HepG2 (cell line): ENCODE measurements around the gene INPP4B. TPM values are rescaled to one million over a fixed set of nuclear protein-coding genes. Genes with fewer than 3 reads are reported as not detected.

Experiments used
- ATAC-seq: fragments of 200-7000 bp; cut with Tn5 transposase; 3 replicates; pipeline ENCODE4 v1.9.1; 2020; ENCODE audit warnings: mild to moderate bottlenecking, moderate library complexity
- BruUV-seq: library from RNA; stranded (reverse); fragments of 400-500 nt; replicated peaks from 2 replicates; lab custom pipeline; 2021; lab: Mats Ljungman, UMichigan
- CTCF ChIA-PET: fragments of 300-600 bp; formaldehyde crosslinking; extraction: SDS; loops from one replicate; lab custom pipeline; 2021; ENCODE audit warnings: low total read pairs, inconsistent platforms, low intra/inter-chr PET ratio; lab: Yijun Ruan, JAX
- POLR2A ChIA-PET: fragments of 350-600 bp; sonication (Branson Sonifier 250); formaldehyde crosslinking; loops from one replicate; lab custom pipeline; 2020; ENCODE audit warnings: antibody characterized with exemption, inconsistent platforms; lab: Yijun Ruan, JAX
- DNase-seq: peaks from one replicate; pipeline ENCODE4 v3.0.0-alpha.2; 2015; ENCODE audit warnings: low spot score
- FAIRE-seq: peaks from 3 replicates; lab custom pipeline; 2011; peaks lifted over from hg19 to GRCh38; lab: Jason Lieb, UNC
- H2AFZ ChIP-seq: one replicate; pipeline ENCODE4 v1.6.1; 2011; ENCODE audit warnings: low read length, inconsistent platforms
- H3K27ac ChIP-seq: fragments of 300-600 bp; 3 replicates; pipeline ENCODE4 v1.8.0; 2011; ENCODE audit warnings: mixed run types, mild to moderate bottlenecking, mixed read lengths, low read length, inconsistent platforms; ENCODE audit not compliant: insufficient read depth; ENCODE audit errors: extremely low read length
- H3K27me3 ChIP-seq, 2 experiments: fragments of 200-600 bp in 1 of 2; 2 replicates in 1 of 2; 3 replicates in 1 of 2; pipeline versions ENCODE4 v1.6.0 to v1.8.0; 2011; ENCODE audit warnings: low read length in 2 of 2, mild to moderate bottlenecking in 2 of 2, moderate library complexity in 2 of 2, inconsistent platforms in 1 of 2; ENCODE audit not compliant: insufficient read depth in 2 of 2, control insufficient read depth in 1 of 2
- H3K36me3 ChIP-seq, 2 experiments: fragments of 200-600 bp in 1 of 2; replicated peaks in 1 of 2; 2 replicates in 1 of 2; 3 replicates in 1 of 2; pipeline versions ENCODE4 v1.5.1 to v1.8.0; 2011; ENCODE audit warnings: low read length in 2 of 2, inconsistent platforms in 1 of 2; ENCODE audit not compliant: insufficient read depth in 2 of 2, control insufficient read depth in 1 of 2
- H3K4me1 ChIP-seq: 2 replicates; pipeline ENCODE4 v1.5.1; 2012; ENCODE audit warnings: low read length, inconsistent platforms; ENCODE audit not compliant: insufficient read depth
- H3K4me2 ChIP-seq: 2 replicates; pipeline ENCODE4 v1.6.0; 2011; ENCODE audit warnings: low read depth, low read length, inconsistent platforms
- H3K4me3 ChIP-seq, 3 experiments: fragments of 200-600 bp in 1 of 3; sonication (generic), shearing (Covaris generic) in 1 of 3; replicated peaks in 1 of 3; 2 replicates each; pipeline ENCODE4 v1.5.1; 2011 to 2016; ENCODE audit warnings: low read length in 3 of 3, inconsistent platforms in 2 of 3, low read depth in 2 of 3, mild to moderate bottlenecking in 2 of 3, control low read depth in 1 of 3, mixed read lengths in 1 of 3; ENCODE audit not compliant: insufficient read depth in 1 of 3
- H3K79me2 ChIP-seq: one replicate; pipeline ENCODE4 v1.6.1; 2011; ENCODE audit warnings: low read length, inconsistent platforms; ENCODE audit not compliant: insufficient read depth
- H3K9ac ChIP-seq: 2 replicates; pipeline ENCODE4 v1.6.0; 2011; ENCODE audit warnings: mild to moderate bottlenecking, low read depth, low read length, inconsistent platforms; ENCODE audit not compliant: insufficient read depth
- H3K9me3 ChIP-seq: 2 replicates; pipeline ENCODE4 v1.5.1; 2012; ENCODE audit warnings: mild to moderate bottlenecking, low read length
- H4K20me1 ChIP-seq: 2 replicates; pipeline ENCODE4 v1.6.0; 2011; ENCODE audit warnings: inconsistent platforms, mild to moderate bottlenecking, low read length, moderate library complexity; ENCODE audit not compliant: insufficient read depth
- AHR ChIP-seq: IDR thresholded peaks from 2 replicates; pipeline ENCODE4 v1.6.1; 2018; ENCODE audit warnings: missing genetic modification reagents, missing compliant biosample characterization
- ISX ChIP-seq: sonication (generic); formaldehyde crosslinking; conservative IDR thresholded peaks from 2 replicates; pipeline ENCODE4 v1.5.0; 2020; ENCODE audit warnings: missing genetic modification reagents
- KAT7 ChIP-seq: IDR thresholded peaks from 2 replicates; pipeline ENCODE4 v1.6.1; 2018; ENCODE audit warnings: borderline replicate concordance, missing compliant biosample characterization
- SRY ChIP-seq: sonication (generic); formaldehyde crosslinking; IDR thresholded peaks from 2 replicates; pipeline ENCODE4 v1.8.0; 2022; ENCODE audit warnings: mild to moderate bottlenecking, missing genetic modification reagents
- YY1 ChIP-seq: IDR thresholded peaks from 2 replicates; pipeline ENCODE4 v1.6.1; 2011; ENCODE audit warnings: low read length, low read depth, moderate library complexity, mild to moderate bottlenecking; ENCODE audit not compliant: insufficient read depth, insufficient replicate concordance
- ZNF441 ChIP-seq: sonication (generic); formaldehyde crosslinking; IDR thresholded peaks from 2 replicates; pipeline ENCODE4 v1.7.0; 2021; ENCODE audit warnings: missing genetic modification reagents, borderline replicate concordance
- ZNF598 ChIP-seq: sonication (generic); formaldehyde crosslinking; IDR thresholded peaks from 2 replicates; pipeline ENCODE4 v1.5.1; 2020; ENCODE audit warnings: mild to moderate bottlenecking, missing genetic modification reagents, borderline replicate concordance
- ZNF607 ChIP-seq: sonication (generic); formaldehyde crosslinking; IDR thresholded peaks from 2 replicates; pipeline ENCODE4 v1.5.1; 2020; ENCODE audit warnings: missing genetic modification reagents, mild to moderate bottlenecking, borderline replicate concordance
- ZNF770 ChIP-seq: sonication (generic); formaldehyde crosslinking; IDR thresholded peaks from 2 replicates; pipeline ENCODE4 v1.5.0; 2020; ENCODE audit warnings: mild to moderate bottlenecking, missing genetic modification reagents
- WGBS: methylation state at CpG from one replicate; pipeline ENCODE4 v1.1.6; 2017; ENCODE audit warnings: low lambda C conversion rate; 5-methylcytosine and 5-hydroxymethylcytosine counted together
- in situ Hi-C: cut with HindIII; loops from 2 replicates; pipeline ENCODE4 v1.10.0; 2017; ENCODE audit warnings: low pct_unique_long_range_greater_than_20kb; ENCODE audit not compliant: extremely low pct_ligation_motif_present
- intact Hi-C: fragments of 100-400 bp; cut with micrococcal nuclease; formaldehyde crosslinking; loops from one replicate; pipeline ENCODE4 v1.10.0; 2022; ENCODE audit not compliant: unreplicated experiment
- polyA plus RNA-seq, 8 experiments: library from polyadenylated mRNA; depleted of rRNA in 3 of 8; stranded (reverse) in 7 of 8; unstranded in 1 of 8; fragments of >200 nt; fragmentation: Illumina TruSeq in 4 of 8; extraction: Trizol in 4 of 8; gene quantifications; 2 replicates each; pipeline versions ENCODE4 v1.2.1 to v1.2.3, GENCODE V29; 2011 to 2016; ENCODE audit warnings: low read depth in 4 of 8, missing spikeins in 1 of 8, mixed read lengths in 1 of 8; ENCODE audit not compliant: insufficient read depth in 1 of 8
- total RNA-seq, 5 experiments: library from RNA; depleted of rRNA; stranded (reverse); fragments of >200 nt; fragmentation: Illumina TruSeq; extraction: Trizol; gene quantifications; 2 replicates each; pipeline ENCODE4 v1.2.3, GENCODE V29; 2016; ENCODE audit warnings: low read depth in 1 of 5

INPP4B gene
- total and polyA plus RNA-seq, 2 of the 13 experiments (the other 11 are each of a cell fraction or from before 2014, with no cell fraction given) = not detected

- CTCF ChIA-PET = no interaction called here
- Histone ChIP-seq H3K79me2 (no peaks in the 10 kb centered on the region), H3K27ac (no peak overlapping the region), H4K20me1 (no peaks in the 10 kb centered on the region), H3K27me3 (no peaks in the 10 kb centered on the region), H3K9me3 (no peaks in the 10 kb centered on the region), H2AFZ (no peak overlapping the region), H3K4me3 (no peak overlapping the region), H3K4me1 (no peaks in the 10 kb centered on the region), H3K36me3 (no peaks in the 10 kb centered on the region), H3K4me2 (no peak overlapping the region), H3K9ac (no peak overlapping the region)
- intact Hi-C loops (no loop called here), in situ Hi-C loops (no loop called here)
- no TSS peak for BruUV-seq
- no peak for FAIRE-seq
- DNase-seq = no peak
- no peak for ATAC-seq
- POLR2A ChIA-PET = no interaction called here
- WGBS = 36% methylated on average over 4 of the region's 4 CpGs
- no peak for TF ChIP-seq ZNF607 (CRISPR knock-in tag)
- no peak for TF ChIP-seq ZNF441
- TF ChIP-seq ZNF598 (CRISPR knock-in tag) = no peak
- no peak for TF ChIP-seq KAT7 (CRISPR knock-in tag)
- TF ChIP-seq SRY (CRISPR knock-in tag) = no peak
- TF ChIP-seq YY1 = no peak
- TF ChIP-seq ISX (CRISPR knock-in tag) = no peak
- TF ChIP-seq AHR (CRISPR knock-in tag) = no peak
- no peak for TF ChIP-seq ZNF770 (CRISPR knock-in tag)
These were observed 288.8 kb downstream of the INPP4B start for GRCh38 chr4:142557239-142557801.
